Gastroesophageal sphincter (tissue), 4 donors: Measurements from ENCODE around the gene PBX1. TPM values are rescaled to one million over a fixed set of nuclear protein-coding genes. Genes with fewer than 3 reads are reported as not detected.

Experiments used
- ATAC-seq: fragments of 150-250 bp; one replicate; pipeline ENCODE4 v1.9.1; 2016; ENCODE audit warnings: mild to moderate bottlenecking, moderate library complexity
- H3K27ac ChIP-seq, 4 donors: fragments of 200-600 bp; sonication (generic) in 3 of 4; 1 replicate in 3 of 4; 2 replicates in 1 of 4; pipeline ENCODE4 v1.5.1; 2016 to 2019
- H3K27me3 ChIP-seq: fragments of 200-600 bp; sonication (generic); one replicate; pipeline ENCODE4 v1.5.1; 2019
- H3K36me3 ChIP-seq, 2 donors: fragments of 200-600 bp; sonication (generic); one replicate each; pipeline ENCODE4 v1.5.1; 2019; ENCODE audit warnings: control low read depth in 1 of 2
- H3K4me1 ChIP-seq, 3 donors: fragments of 200-600 bp; sonication (generic); 1 replicate in 2 of 3; 2 replicates in 1 of 3; pipeline ENCODE4 v1.5.1; 2016 to 2019; ENCODE audit warnings: control low read depth in 2 of 3
- H3K4me3 ChIP-seq, 2 donors: fragments of 200-600 bp; sonication (generic); one replicate each; pipeline ENCODE4 v1.5.1; 2019; ENCODE audit warnings: mild to moderate bottlenecking in 1 of 2, moderate library complexity in 1 of 2
- H3K9me3 ChIP-seq, 3 donors: fragments of 200-600 bp; sonication (generic); one replicate each; pipeline ENCODE4 v1.5.1; 2017 to 2019; ENCODE audit warnings: control low read depth in 2 of 3
- EP300 ChIP-seq: sonication (generic); formaldehyde crosslinking; IDR thresholded peaks from one replicate; pipeline ENCODE4 v1.6.1; 2017; ENCODE audit warnings: antibody characterized with exemption, mild to moderate bottlenecking
- POLR2A ChIP-seq, 2 donors: fragments of 450-650 bp; IDR thresholded peaks; one replicate each; pipeline ENCODE4 v1.6.1; 2017; ENCODE audit warnings: antibody characterized with exemption in 2 of 2, mild to moderate bottlenecking in 2 of 2, moderate library complexity in 1 of 2
- POLR2AphosphoS5 ChIP-seq: sonication (generic); formaldehyde crosslinking; IDR thresholded peaks from one replicate; pipeline ENCODE4 v1.6.1; 2017; ENCODE audit warnings: antibody characterized with exemption
- WGBS, 2 donors: methylation state at CpG; one replicate each; pipeline ENCODE4 v1.1.5; 2018; ENCODE audit warnings: low coverage in 1 of 2; 5-methylcytosine and 5-hydroxymethylcytosine counted together
- total RNA-seq, 4 donors: library from RNA; depleted of rRNA; stranded (reverse); fragments of >200 nt; gene quantifications; one replicate each; pipeline ENCODE4 v1.1.0, GENCODE V29; 2016
- TF ChIP-seq, protein P1 (sequence below), 4 experiments: fragments of 200-600 bp in 2 of 4; fragments of 450-650 bp in 2 of 4; sonication (generic) in 1 of 4; IDR thresholded peaks; one replicate each; pipeline ENCODE4 v1.5.1; 2017 to 2019; ENCODE audit warnings: antibody characterized with exemption in 4 of 4, mild to moderate bottlenecking in 2 of 4, moderate library complexity in 2 of 4

Gene PBX1
- total RNA-seq, 4 donors from 2014 or later = 75.8 to 177 (median 140) TPM

DNA sequence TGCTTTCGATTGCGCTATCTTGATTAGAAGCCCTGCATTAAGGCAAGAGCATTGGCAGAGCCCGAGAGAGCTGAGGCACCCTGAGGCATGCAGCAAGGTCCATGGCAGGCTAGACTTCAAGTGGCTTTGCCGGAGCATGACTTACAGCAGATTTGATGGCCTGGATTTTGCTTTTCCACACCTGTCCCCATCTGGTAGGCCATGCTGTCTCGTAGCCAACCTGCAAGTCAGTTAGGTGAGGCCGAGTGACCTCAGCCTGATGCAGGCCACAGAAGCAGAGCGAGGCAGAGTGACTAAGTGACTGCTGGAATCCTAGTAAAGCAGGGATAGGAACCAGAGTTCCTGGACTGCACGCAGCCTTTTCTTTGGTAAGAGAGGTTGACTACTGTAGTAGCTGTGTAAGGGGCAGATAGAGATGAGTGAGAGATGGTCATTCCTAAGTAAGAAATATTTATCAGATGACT is 148.9 kb downstream of the PBX1 start:
- no peak overlapping the region for H3K4me3 ChIP-seq
- peak overlapping the region; percentile 78 to 87 (median 83) for H3K27ac ChIP-seq
- peak; percentile 57 for ATAC-seq
- H3K4me1 ChIP-seq = peaks cover 26 to 97% (median 39%) of the 10 kb centered on the region in 3 donors
- WGBS, 2 donors = 14 to 42% methylated on average over 2 to 8 of the region's 8 CpGs
- no peaks in the 10 kb centered on the region for H3K36me3 ChIP-seq
- H3K27me3 ChIP-seq = no peaks in the 10 kb centered on the region
- TF ChIP-seq EP300 (no peak), POLR2AphosphoS5 (peak; percentile 72)
- no peaks in the 10 kb centered on the region for H3K9me3 ChIP-seq

DNA sequence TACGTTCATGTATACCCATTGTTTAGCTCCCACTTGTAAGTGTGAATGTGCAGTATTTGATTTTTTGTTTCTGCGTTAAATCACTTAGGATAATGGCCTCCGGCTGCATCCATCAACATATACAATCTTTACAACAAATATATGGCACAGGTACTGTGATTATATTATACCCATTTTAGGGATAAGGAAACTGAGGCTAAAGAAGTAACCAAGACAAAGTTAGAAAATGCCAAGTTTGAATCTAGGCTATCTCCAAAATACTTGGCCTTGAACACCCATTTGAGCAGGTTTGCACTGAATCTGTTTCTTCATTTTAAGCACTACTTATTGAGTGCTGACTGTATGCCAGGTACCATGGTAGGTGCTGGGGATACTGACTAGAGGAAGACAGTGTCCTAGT is 149.6 kb downstream of the PBX1 start:
- Histone ChIP-seq H3K36me3 (no peaks in the 10 kb centered on the region), H3K4me1 (peaks cover 31 to 97% (median 42%) of the 10 kb centered on the region in 3 donors), H3K27ac (peak overlapping the region in 3 of 4 donors; percentile 78 to 87 (median 81)), H3K9me3 (no peaks in the 10 kb centered on the region), H3K27me3 (no peaks in the 10 kb centered on the region), H3K4me3 (no peak overlapping the region)
- ATAC-seq = no peak
- no peak for TF ChIP-seq EP300
- no peak for TF ChIP-seq POLR2AphosphoS5
- TF ChIP-seq POLR2A (IDR thresholded peaks at IDR 0.05) = no peak
- TF ChIP-seq, protein P1, sequence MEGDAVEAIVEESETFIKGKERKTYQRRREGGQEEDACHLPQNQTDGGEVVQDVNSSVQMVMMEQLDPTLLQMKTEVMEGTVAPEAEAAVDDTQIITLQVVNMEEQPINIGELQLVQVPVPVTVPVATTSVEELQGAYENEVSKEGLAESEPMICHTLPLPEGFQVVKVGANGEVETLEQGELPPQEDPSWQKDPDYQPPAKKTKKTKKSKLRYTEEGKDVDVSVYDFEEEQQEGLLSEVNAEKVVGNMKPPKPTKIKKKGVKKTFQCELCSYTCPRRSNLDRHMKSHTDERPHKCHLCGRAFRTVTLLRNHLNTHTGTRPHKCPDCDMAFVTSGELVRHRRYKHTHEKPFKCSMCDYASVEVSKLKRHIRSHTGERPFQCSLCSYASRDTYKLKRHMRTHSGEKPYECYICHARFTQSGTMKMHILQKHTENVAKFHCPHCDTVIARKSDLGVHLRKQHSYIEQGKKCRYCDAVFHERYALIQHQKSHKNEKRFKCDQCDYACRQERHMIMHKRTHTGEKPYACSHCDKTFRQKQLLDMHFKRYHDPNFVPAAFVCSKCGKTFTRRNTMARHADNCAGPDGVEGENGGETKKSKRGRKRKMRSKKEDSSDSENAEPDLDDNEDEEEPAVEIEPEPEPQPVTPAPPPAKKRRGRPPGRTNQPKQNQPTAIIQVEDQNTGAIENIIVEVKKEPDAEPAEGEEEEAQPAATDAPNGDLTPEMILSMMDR (IDR thresholded peaks at IDR 0.05) = no peak
- WGBS, 2 donors = 81 to 83% methylated on average over 2 to 3 of the region's 3 CpGs

DNA sequence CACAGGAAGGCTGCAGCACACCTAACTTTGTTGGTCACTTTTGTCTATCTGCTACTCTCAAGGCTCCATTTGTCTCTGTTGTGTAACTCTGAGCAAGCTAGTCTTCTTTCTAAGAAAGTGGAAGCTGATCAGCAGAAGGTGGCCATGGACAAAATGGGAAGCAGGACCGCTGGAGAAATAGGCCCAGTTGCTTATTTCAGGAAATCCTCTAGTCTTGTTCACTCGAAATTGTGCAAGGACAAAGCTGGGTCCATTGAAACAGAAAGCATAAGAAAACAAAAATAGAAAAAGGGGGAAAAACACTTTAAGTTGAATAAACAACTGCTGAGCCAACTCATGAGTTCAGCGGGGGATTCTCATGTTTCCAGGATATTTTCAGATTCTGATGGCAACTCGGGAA is 150.1 kb downstream of the PBX1 start:
- H3K4me1 ChIP-seq = peaks cover 33 to 97% (median 38%) of the 10 kb centered on the region in 3 donors
- TF ChIP-seq POLR2AphosphoS5 (no peak), POLR2A (IDR thresholded peaks at IDR 0.05) (no peak), EP300 (no peak)
- TF ChIP-seq, protein P1 (IDR thresholded peaks at IDR 0.05) = no peak
- no peaks in the 10 kb centered on the region for H3K9me3 ChIP-seq

DNA sequence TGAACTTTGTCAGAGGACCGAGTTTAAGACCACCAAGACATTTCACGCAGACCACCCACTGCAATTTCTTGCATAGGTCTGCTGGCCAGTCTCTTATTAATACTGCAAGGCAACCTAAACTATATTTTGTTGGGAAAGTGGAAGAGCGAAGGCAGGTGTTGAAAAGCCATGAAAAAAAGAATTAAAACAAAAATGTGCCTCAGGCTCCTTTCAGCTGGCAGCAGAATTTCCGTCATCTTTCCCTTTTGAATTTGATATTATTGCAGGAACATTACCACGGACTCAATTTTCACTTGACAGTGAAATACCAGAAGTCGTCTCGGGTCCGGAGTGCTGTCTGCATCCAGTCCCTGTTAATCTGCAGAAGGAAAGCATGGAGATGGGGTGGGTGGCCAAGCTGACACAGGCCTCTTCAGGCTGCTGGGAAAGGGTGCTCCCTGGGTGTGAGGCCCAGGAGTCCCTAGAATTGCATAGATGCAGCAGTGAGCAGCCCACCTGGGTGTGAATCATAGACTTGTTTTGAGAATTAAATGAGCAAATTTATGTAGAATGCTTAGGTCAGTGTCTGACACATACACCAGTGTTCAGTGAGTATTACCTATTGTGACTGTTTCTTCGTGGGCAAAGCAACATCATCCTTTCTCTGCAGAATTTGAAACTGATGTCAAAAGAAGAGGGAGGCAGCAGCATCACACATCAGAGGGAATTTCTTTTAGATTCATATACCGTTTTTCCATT is 150.7 kb downstream of the PBX1 start:
- TF ChIP-seq POLR2A (IDR thresholded peaks at IDR 0.05) (no peak), EP300 (no peak), POLR2AphosphoS5 (no peak)
- TF ChIP-seq, protein P1 (IDR thresholded peaks at IDR 0.05) = no peak
- Histone ChIP-seq H3K4me1 (peaks cover 33 to 97% (median 40%) of the 10 kb centered on the region in 3 donors), H3K9me3 (no peaks in the 10 kb centered on the region), H3K27ac (peak overlapping the region in 2 of 4 donors; percentile 37 to 78), H3K27me3 (no peaks in the 10 kb centered on the region), H3K4me3 (no peak overlapping the region), H3K36me3 (no peaks in the 10 kb centered on the region)
- 67 to 75% methylated on average over 9 to 10 of the region's 10 CpGs for WGBS, 2 donors
- ATAC-seq = no peak

More for the DNA sequence above, 150.1 kb downstream of the PBX1 start:
- Histone ChIP-seq H3K27ac (peak overlapping the region in 3 of 4 donors; percentile 78 to 87 (median 81)), H3K36me3 (no peaks in the 10 kb centered on the region), H3K27me3 (no peaks in the 10 kb centered on the region), H3K4me3 (no peak overlapping the region)
- ATAC-seq = no peak
- 37 to 47% methylated on average over 2 to 4 of the region's 4 CpGs for WGBS, 2 donors

DNA sequence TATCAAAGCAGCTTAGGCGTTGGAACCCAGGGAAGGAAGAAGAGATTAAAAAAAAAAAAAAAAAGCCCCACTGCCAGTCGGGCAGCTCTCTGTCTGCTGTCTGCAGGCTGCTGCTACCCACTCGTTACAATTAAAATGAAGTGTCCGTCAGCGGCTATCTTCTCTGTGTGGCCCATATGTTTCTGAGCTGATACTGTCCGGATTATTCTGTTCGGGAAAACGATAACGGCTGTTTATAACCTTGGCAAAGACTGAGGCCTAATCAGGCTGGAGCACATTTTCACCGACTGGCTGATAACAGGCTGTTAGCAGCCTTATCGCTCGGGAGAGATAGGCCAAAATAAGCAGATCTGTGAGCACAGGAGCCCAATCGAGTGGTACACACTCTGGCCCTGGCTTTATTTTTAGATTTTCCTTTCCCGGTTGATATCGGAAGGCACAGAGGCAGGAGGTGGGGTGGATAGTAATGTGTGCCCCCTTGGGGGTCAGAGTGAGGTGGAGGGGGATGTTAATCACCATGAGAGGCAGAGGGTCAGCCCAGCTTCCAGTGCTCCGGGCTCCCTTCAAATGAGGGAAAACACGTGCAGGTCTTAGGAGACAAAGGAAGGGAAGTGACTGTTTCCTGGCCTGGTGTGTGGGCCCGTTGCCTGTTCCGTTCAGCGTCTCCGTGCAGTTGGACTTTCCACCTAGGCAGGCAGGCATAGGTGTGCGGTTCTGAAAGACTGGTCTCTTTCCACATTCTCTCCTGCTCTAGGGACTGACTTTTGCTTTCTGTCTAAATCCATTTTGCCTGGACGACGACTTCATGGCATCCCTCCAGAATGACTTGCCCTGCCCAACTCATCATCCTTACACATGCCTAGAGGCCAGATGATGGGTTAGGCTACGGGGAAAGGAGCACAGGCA is 153.4 kb downstream of the PBX1 start:
- TF ChIP-seq POLR2AphosphoS5 (peak; percentile 17), EP300 (no peak)
- Histone ChIP-seq H3K36me3 (no peaks in the 10 kb centered on the region), H3K27ac (peak overlapping the region; percentile 58 to 78 (median 75)), H3K27me3 (no peaks in the 10 kb centered on the region), H3K9me3 (no peaks in the 10 kb centered on the region), H3K4me1 (peaks cover 29 to 92% (median 29%) of the 10 kb centered on the region in 3 donors), H3K4me3 (no peak overlapping the region)
- peak; percentile 58 for ATAC-seq
- WGBS, 2 donors = 25 to 32% methylated on average over 5 to 14 of the region's 25 CpGs
